A549 (cell line): ENCODE measurements around the gene KIF16B. TPM values are rescaled to one million over a fixed set of nuclear protein-coding genes. Genes with fewer than 3 reads are reported as not detected.
A peak's percentile ranks its signal among the peaks of the same experiment; 100 is the strongest.

ENCODE experiments used
- ATAC-seq, 2 experiments: fragments of 200-7000 bp in 1 of 2; fragments of >200 bp in 1 of 2; cut with Nextera tagmentation in 1 of 2; cut with Tn5 transposase in 1 of 2; 3 replicates each; pipeline versions ENCODE4 v1.8.0 to v1.9.1; 2018 to 2020; ENCODE audit warnings: mild to moderate bottlenecking in 1 of 2, moderate library complexity in 1 of 2
- CTCF ChIA-PET: fragments of 300-600 bp; sonication (Branson Sonifier 250); formaldehyde crosslinking; extraction: SDS; loops from one replicate; lab custom pipeline; 2021; ENCODE audit warnings: antibody characterized with exemption, inconsistent platforms; lab: Yijun Ruan, JAX
- POLR2A ChIA-PET: fragments of 350-600 bp; formaldehyde crosslinking; extraction: SDS; loops from one replicate; lab custom pipeline; 2021; ENCODE audit warnings: antibody characterized with exemption, inconsistent platforms; lab: Yijun Ruan, JAX
- DNase-seq, 2 experiments: peaks; one replicate each; pipeline versions ENCODE4 v3.0.0 to v3.0.0-alpha.2; 2011 to 2016; ENCODE audit warnings: low read depth in 1 of 2, low spot score in 1 of 2
- FAIRE-seq: peaks from 2 replicates; lab custom pipeline; 2011; peaks lifted over from hg19 to GRCh38; lab: Jason Lieb, UNC
- H3K27ac ChIP-seq, 2 experiments: fragments of >200 bp; sonication (Bioruptor Twin); formaldehyde crosslinking; 3 replicates each; pipeline ENCODE4 v1.5.1; 2016 to 2017
- H3K4me1 ChIP-seq: fragments of >200 bp; sonication (Bioruptor Twin); formaldehyde crosslinking; 3 replicates; pipeline ENCODE4 v1.6.1; 2016
- H3K4me2 ChIP-seq: fragments of >200 bp; sonication (Bioruptor Twin); formaldehyde crosslinking; 3 replicates; pipeline ENCODE4 v1.6.1; 2016
- H3K4me3 ChIP-seq: fragments of >200 bp; sonication (Bioruptor Twin); formaldehyde crosslinking; 3 replicates; pipeline ENCODE4 v1.5.1; 2016
- H3K9me3 ChIP-seq: fragments of >200 bp; sonication (Bioruptor Twin); formaldehyde crosslinking; 3 replicates; pipeline ENCODE4 v1.6.1; 2016
- CHD2 ChIP-seq: fragments of 150-350 bp; IDR thresholded peaks from 2 replicates; pipeline ENCODE4 v1.6.1; 2014; ENCODE audit warnings: low read length; ENCODE audit not compliant: partially characterized antibody
- CHD4 ChIP-seq: fragments of 200-600 bp; sonication (generic); IDR thresholded peaks from 2 replicates; pipeline ENCODE4 v1.6.1; 2016; ENCODE audit warnings: antibody characterized with exemption, mild to moderate bottlenecking, borderline replicate concordance
- EHMT2 ChIP-seq: fragments of 200-600 bp; sonication (generic); IDR thresholded peaks from 2 replicates; pipeline ENCODE4 v1.6.1; 2016; ENCODE audit warnings: antibody characterized with exemption, low read depth, mild to moderate bottlenecking, moderate library complexity
- EP300 ChIP-seq, 2 experiments: fragments of >200 bp; sonication (Bioruptor Twin); formaldehyde crosslinking; IDR thresholded peaks; 2 replicates in 1 of 2; 3 replicates in 1 of 2; pipeline ENCODE4 v1.6.1; 2016 to 2017
- ESRRA ChIP-seq: fragments of 150-350 bp; IDR thresholded peaks from 2 replicates; pipeline ENCODE4 v1.6.1; 2014; ENCODE audit warnings: mild to moderate bottlenecking, low read length, borderline replicate concordance
- FOXS1 ChIP-seq: fragments of 250-450 bp; sonication (Bioruptor Pico); IDR thresholded peaks from 2 replicates; pipeline ENCODE4 v1.5.0; 2020; ENCODE audit warnings: mild to moderate bottlenecking, moderate library complexity
- GATA3 ChIP-seq: IDR thresholded peaks from 2 replicates; pipeline ENCODE4 v1.6.1; 2012; ENCODE audit warnings: borderline replicate concordance
- HOXB13 ChIP-seq: fragments of 250-450 bp; sonication (Bioruptor Pico); IDR thresholded peaks from 2 replicates; pipeline ENCODE4 v1.5.0; 2020; ENCODE audit warnings: low read depth, mild to moderate bottlenecking, moderate library complexity
- MYC ChIP-seq: IDR thresholded peaks from 2 replicates; pipeline ENCODE4 v1.6.1; 2012; ENCODE audit warnings: mild to moderate bottlenecking, inconsistent platforms, low read length, improper control_type of control experiment, borderline replicate concordance
- PHF8 ChIP-seq: fragments of 200-600 bp; sonication (generic); IDR thresholded peaks from 2 replicates; pipeline ENCODE4 v1.6.1; 2016; ENCODE audit warnings: low read depth, mild to moderate bottlenecking, antibody characterized with exemption, moderate library complexity, borderline replicate concordance
- RFX5 ChIP-seq: fragments of 450-650 bp; IDR thresholded peaks from 2 replicates; pipeline ENCODE4 v1.7.1; 2014; ENCODE audit warnings: antibody characterized with exemption, mild to moderate bottlenecking, moderate library complexity
- SREBF2 ChIP-seq: fragments of 450-650 bp; IDR thresholded peaks from 2 replicates; pipeline ENCODE4 v1.6.1; 2014; ENCODE audit warnings: mild to moderate bottlenecking, moderate library complexity
- ZFP36 ChIP-seq: fragments of 450-650 bp; IDR thresholded peaks from 2 replicates; pipeline ENCODE4 v1.6.1; 2014; ENCODE audit warnings: borderline replicate concordance; ENCODE audit not compliant: partially characterized antibody
- ZSCAN20 ChIP-seq: fragments of 250-450 bp; sonication (Bioruptor Pico); IDR thresholded peaks from 2 replicates; pipeline ENCODE4 v1.8.0; 2022; ENCODE audit warnings: mild to moderate bottlenecking, moderate library complexity
- WGBS: methylation state at CpG from one replicate; pipeline ENCODE4 v1.1.6; 2017; ENCODE audit errors: missing lambda C conversion rate; 5-methylcytosine and 5-hydroxymethylcytosine counted together
- polyA plus RNA-seq, 4 experiments: library from polyadenylated mRNA; depleted of rRNA in 3 of 4; stranded (reverse); fragments of >200 nt; fragmentation: RNase III in 1 of 4; extraction: RNeasy Plus Mini Kit Qiagen cat#74134 plus additional on column Dnase treatment in 1 of 4; gene quantifications; 2 replicates in 3 of 4; 3 replicates in 1 of 4; pipeline ENCODE4 v1.2.3, GENCODE V29; 2011 to 2017
- TF ChIP-seq, protein P1 (sequence below): fragments of 150-350 bp; IDR thresholded peaks from 2 replicates; pipeline ENCODE4 v1.6.1; 2014; ENCODE audit warnings: low read depth, mild to moderate bottlenecking, low read length
- TF ChIP-seq, protein P2 (sequence below): fragments of 200-600 bp; sonication (generic); IDR thresholded peaks from 2 replicates; pipeline ENCODE4 v1.6.1; 2016; ENCODE audit warnings: antibody characterized with exemption, mild to moderate bottlenecking, moderate library complexity
- TF ChIP-seq, protein P3 (sequence below): fragments of 450-650 bp; IDR thresholded peaks from 2 replicates; pipeline ENCODE4 v1.6.1; 2014; ENCODE audit warnings: antibody characterized with exemption
- TF ChIP-seq, protein P4 (sequence below): IDR thresholded peaks from 2 replicates; pipeline ENCODE4 v1.6.1; 2012
- TF ChIP-seq, protein P5 (sequence below): fragments of 250-450 bp; sonication (Bioruptor Pico); IDR thresholded peaks from 2 replicates; pipeline ENCODE4 v1.5.0; 2020; ENCODE audit warnings: low read depth, mild to moderate bottlenecking, moderate library complexity

KIF16B gene
- polyA plus RNA-seq, 2 of the 4 experiments (the other 2 are of a cell fraction), result 14.1 to 23.3 TPM

DNA sequence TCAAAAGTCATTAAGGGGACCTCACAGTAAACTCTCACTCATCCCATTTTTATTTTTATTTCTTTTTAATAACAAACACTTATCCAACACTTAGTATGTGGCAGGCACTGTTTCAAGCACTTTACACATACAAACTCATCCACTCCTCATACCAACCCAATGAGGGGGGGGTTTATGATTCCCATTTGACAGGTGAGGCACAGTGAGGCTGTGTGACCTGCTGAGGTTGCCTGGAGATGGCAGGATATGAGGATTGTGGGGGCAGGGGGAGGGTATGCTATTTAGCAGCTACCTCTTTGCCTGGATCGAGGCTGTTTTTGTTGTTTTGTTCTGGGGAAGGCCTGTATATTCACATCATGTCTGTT lies 219.8 kb downstream of the KIF16B start:
- ATAC-seq (no peak), DNase-seq (no peak), FAIRE-seq (no peak)
- Histone ChIP-seq H3K4me2 (no peak overlapping the region), H3K9me3 (no peaks in the 10 kb centered on the region), H3K4me1 (peaks cover 11% of the 10 kb centered on the region; the same call in 2 of the 3 replicates), H3K4me3 (no peak overlapping the region), H3K27ac (no peak overlapping the region)
- WGBS, result 74% methylated on average over 1 of the region's 1 CpG
- ChIA-PET POLR2A (no interaction called here), CTCF (interaction anchor here (0.6 kb wide), 1 partner anchor 501 kb away, joined by 3 read pairs; no protein-coding TSS in a partner anchor)
- TF ChIP-seq CHD2 (no peak), PHF8 (no peak), ZFP36 (no peak), ESRRA (no peak), MYC (no peak), ZSCAN20 (CRISPR knock-in tag) (no peak)
- TF ChIP-seq, protein P1, sequence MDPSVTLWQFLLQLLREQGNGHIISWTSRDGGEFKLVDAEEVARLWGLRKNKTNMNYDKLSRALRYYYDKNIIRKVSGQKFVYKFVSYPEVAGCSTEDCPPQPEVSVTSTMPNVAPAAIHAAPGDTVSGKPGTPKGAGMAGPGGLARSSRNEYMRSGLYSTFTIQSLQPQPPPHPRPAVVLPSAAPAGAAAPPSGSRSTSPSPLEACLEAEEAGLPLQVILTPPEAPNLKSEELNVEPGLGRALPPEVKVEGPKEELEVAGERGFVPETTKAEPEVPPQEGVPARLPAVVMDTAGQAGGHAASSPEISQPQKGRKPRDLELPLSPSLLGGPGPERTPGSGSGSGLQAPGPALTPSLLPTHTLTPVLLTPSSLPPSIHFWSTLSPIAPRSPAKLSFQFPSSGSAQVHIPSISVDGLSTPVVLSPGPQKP, result no peak
- TF ChIP-seq, protein P2, sequence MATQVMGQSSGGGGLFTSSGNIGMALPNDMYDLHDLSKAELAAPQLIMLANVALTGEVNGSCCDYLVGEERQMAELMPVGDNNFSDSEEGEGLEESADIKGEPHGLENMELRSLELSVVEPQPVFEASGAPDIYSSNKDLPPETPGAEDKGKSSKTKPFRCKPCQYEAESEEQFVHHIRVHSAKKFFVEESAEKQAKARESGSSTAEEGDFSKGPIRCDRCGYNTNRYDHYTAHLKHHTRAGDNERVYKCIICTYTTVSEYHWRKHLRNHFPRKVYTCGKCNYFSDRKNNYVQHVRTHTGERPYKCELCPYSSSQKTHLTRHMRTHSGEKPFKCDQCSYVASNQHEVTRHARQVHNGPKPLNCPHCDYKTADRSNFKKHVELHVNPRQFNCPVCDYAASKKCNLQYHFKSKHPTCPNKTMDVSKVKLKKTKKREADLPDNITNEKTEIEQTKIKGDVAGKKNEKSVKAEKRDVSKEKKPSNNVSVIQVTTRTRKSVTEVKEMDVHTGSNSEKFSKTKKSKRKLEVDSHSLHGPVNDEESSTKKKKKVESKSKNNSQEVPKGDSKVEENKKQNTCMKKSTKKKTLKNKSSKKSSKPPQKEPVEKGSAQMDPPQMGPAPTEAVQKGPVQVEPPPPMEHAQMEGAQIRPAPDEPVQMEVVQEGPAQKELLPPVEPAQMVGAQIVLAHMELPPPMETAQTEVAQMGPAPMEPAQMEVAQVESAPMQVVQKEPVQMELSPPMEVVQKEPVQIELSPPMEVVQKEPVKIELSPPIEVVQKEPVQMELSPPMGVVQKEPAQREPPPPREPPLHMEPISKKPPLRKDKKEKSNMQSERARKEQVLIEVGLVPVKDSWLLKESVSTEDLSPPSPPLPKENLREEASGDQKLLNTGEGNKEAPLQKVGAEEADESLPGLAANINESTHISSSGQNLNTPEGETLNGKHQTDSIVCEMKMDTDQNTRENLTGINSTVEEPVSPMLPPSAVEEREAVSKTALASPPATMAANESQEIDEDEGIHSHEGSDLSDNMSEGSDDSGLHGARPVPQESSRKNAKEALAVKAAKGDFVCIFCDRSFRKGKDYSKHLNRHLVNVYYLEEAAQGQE, result no peak
- TF ChIP-seq, protein P3, sequence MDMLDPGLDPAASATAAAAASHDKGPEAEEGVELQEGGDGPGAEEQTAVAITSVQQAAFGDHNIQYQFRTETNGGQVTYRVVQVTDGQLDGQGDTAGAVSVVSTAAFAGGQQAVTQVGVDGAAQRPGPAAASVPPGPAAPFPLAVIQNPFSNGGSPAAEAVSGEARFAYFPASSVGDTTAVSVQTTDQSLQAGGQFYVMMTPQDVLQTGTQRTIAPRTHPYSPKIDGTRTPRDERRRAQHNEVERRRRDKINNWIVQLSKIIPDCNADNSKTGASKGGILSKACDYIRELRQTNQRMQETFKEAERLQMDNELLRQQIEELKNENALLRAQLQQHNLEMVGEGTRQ, result no peak

DNA sequence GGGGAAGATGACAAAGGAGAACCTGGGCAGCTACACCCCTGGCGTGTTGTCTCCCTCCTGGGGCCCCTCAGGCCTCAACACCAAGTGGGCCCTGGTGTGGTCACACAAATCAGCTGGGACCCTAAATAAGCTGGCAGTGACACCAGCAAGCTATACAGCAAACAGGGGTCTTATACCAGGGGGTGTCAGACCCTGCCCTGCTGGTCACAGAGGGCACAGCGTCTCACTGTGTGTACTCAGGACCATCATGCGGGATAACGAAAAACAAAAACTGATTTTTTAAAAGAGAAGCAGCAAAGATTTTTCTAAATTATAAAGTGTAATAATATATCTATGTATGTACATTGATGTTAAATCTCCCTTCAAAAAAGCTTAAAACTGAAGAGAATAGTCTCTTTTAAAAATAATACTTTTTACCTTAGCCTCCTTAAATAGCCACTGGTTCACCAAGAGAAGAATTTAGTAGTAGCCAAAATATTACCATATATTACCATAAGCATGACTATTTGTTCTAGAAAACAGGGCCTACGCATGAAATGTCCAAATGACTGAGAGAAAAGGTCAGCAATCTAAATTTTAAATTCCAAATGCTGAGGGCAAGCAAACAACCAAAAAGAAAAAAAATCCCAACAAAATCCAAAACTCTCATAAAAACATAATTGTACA lies 220.4 kb downstream of the KIF16B start:
- no peaks in the 10 kb centered on the region for H3K9me3 ChIP-seq
- FAIRE-seq, result no peak
- CTCF ChIA-PET, result interaction anchor here (0.6 kb wide), 1 partner anchor 502 kb away, joined by 3 read pairs; no protein-coding TSS in a partner anchor
- TF ChIP-seq CHD4 (no peak), HOXB13 (CRISPR knock-in tag) (no peak), EP300 (IDR thresholded peaks at IDR 0.05) (no peak), FOXS1 (no peak), EHMT2 (no peak), RFX5 (no peak), SREBF2 (no peak), GATA3 (no peak)
- TF ChIP-seq, protein P1, result no peak
- TF ChIP-seq, protein P4, sequence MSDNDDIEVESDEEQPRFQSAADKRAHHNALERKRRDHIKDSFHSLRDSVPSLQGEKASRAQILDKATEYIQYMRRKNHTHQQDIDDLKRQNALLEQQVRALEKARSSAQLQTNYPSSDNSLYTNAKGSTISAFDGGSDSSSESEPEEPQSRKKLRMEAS, result no peak
- TF ChIP-seq, protein P5, sequence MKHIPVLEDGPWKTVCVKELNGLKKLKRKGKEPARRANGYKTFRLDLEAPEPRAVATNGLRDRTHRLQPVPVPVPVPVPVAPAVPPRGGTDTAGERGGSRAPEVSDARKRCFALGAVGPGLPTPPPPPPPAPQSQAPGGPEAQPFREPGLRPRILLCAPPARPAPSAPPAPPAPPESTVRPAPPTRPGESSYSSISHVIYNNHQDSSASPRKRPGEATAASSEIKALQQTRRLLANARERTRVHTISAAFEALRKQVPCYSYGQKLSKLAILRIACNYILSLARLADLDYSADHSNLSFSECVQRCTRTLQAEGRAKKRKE, result no peak
- TF ChIP-seq, protein P3, result no peak
- TF ChIP-seq, all 56 proteins: peak for 0
- POLR2A ChIA-PET, result no interaction called here
- DNase-seq (no peak), ATAC-seq (peak in 1 of 2 experiments; percentile 20; a peak in 1 of 6 replicates)
- peaks cover 11% of the 10 kb centered on the region; the same call in 2 of the 3 replicates for H3K4me1 ChIP-seq
- 90% methylated on average over 5 of the region's 5 CpGs for WGBS
- H3K27ac ChIP-seq, result no peak overlapping the region
- no peak overlapping the region for H3K4me3 ChIP-seq
- no peak overlapping the region for H3K4me2 ChIP-seq
